Loucy (cell line): ENCODE data around the gene SORCS2.

Experiments used
- H2AFZ ChIP-seq: fragments of 200-600 bp; sonication (generic); 2 replicates; pipeline ENCODE4 v1.6.0; 2016; ENCODE audit warnings: antibody characterized with exemption, mild to moderate bottlenecking, low read length, moderate library complexity
- H3F3A ChIP-seq: fragments of 200-600 bp; 2 replicates; pipeline ENCODE4 v1.6.0; 2016; ENCODE audit warnings: antibody characterized with exemption, low read depth, mild to moderate bottlenecking
- H3K27me3 ChIP-seq: fragments of 200-600 bp; sonication (generic); 2 replicates; pipeline ENCODE4 v1.6.1; 2014; ENCODE audit warnings: low read length, mild to moderate bottlenecking; ENCODE audit not compliant: insufficient read depth, poor library complexity, severe bottlenecking
- H3K36me3 ChIP-seq: fragments of 200-600 bp; sonication (generic); 2 replicates; pipeline ENCODE4 v1.6.1; 2016; ENCODE audit warnings: low read length; ENCODE audit not compliant: insufficient read depth
- H3K4me1 ChIP-seq: fragments of 200-600 bp; sonication (generic); 2 replicates; pipeline ENCODE4 v1.5.1; 2014; ENCODE audit warnings: low read length, mild to moderate bottlenecking; ENCODE audit not compliant: insufficient read depth, poor library complexity, severe bottlenecking
- H3K4me2 ChIP-seq: fragments of 200-600 bp; sonication (generic); 2 replicates; pipeline ENCODE4 v1.6.0; 2014; ENCODE audit warnings: antibody characterized with exemption, low read length, low read depth, mild to moderate bottlenecking; ENCODE audit not compliant: poor library complexity, severe bottlenecking
- H3K4me3 ChIP-seq: fragments of 200-600 bp; sonication (generic); 2 replicates; pipeline ENCODE4 v1.5.1; 2014; ENCODE audit warnings: low read length, mild to moderate bottlenecking, mixed read lengths; ENCODE audit not compliant: poor library complexity, severe bottlenecking
- H3K79me2 ChIP-seq: fragments of 200-600 bp; sonication (generic); 2 replicates; pipeline ENCODE4 v1.6.1; 2014; ENCODE audit warnings: low read length; ENCODE audit not compliant: insufficient read depth
- H3K9ac ChIP-seq: fragments of 200-600 bp; sonication (generic); 2 replicates; pipeline ENCODE4 v1.6.0; 2014; ENCODE audit warnings: mild to moderate bottlenecking, low read depth, low read length, moderate library complexity; ENCODE audit not compliant: poor library complexity, severe bottlenecking
- H3K9me2 ChIP-seq: fragments of 200-600 bp; sonication (generic); replicated peaks from 2 replicates; pipeline ENCODE4 v1.6.1; 2016; ENCODE audit warnings: low read depth, low read length, mixed read lengths
- H3K9me3 ChIP-seq: fragments of 200-600 bp; sonication (generic); 2 replicates; pipeline ENCODE4 v1.6.1; 2014; ENCODE audit warnings: mild to moderate bottlenecking, antibody characterized with exemption, low read length, low read depth; ENCODE audit not compliant: insufficient read depth
- H4K20me1 ChIP-seq: fragments of 200-600 bp; sonication (generic); 2 replicates; pipeline ENCODE4 v1.6.0; 2014; ENCODE audit warnings: antibody characterized with exemption, low read length, mild to moderate bottlenecking; ENCODE audit not compliant: insufficient read depth, poor library complexity, severe bottlenecking
- EZH2phosphoT487 ChIP-seq: fragments of 200-600 bp; IDR thresholded peaks from 2 replicates; pipeline ENCODE4 v1.6.1; 2018; ENCODE audit warnings: antibody characterized with exemption, mild to moderate bottlenecking, moderate library complexity, borderline replicate concordance
- TF ChIP-seq, protein P1 (sequence below): fragments of 200-600 bp; sonication (generic); conservative IDR thresholded peaks from 2 replicates; pipeline ENCODE4 v1.5.1; 2014; ENCODE audit warnings: mild to moderate bottlenecking, antibody characterized with exemption, low read length

The SORCS2 gene

DNA sequence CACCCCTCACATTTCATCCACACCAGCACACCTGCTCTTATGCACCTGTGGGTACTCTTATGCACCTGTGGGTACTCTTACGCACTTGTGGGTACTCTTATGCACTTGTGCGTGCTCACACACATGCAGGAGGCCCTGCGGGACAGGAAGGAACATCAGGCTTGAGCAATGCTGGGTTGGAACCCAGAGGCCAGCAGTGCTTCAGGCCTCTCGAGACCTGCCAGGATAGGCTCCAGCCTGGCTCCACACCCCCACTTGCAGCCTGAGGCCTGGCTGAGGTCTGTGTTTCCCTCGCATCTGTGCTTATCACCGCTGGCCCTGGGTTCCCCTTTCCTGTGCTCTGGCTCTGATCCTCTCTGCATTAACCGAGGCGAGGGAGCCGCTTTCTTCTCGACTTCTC, 34.7 kb downstream of the SORCS2 start:
- H3K9me2 ChIP-seq, result no peaks in the 10 kb centered on the region
- no peaks in the 10 kb centered on the region for H3F3A ChIP-seq
- H3K79me2 ChIP-seq, result no peaks in the 10 kb centered on the region
- H3K9me3 ChIP-seq, result peaks cover 3% of the 10 kb centered on the region; the same call in 1 of the 2 replicates
- H3K36me3 ChIP-seq, result no peaks in the 10 kb centered on the region
- H2AFZ ChIP-seq, result no peak overlapping the region
- no peaks in the 10 kb centered on the region for H3K4me1 ChIP-seq
- H3K4me3 ChIP-seq, result no peak overlapping the region
- H3K4me2 ChIP-seq, result no peak overlapping the region
- H3K27me3 ChIP-seq, result no peaks in the 10 kb centered on the region
- H4K20me1 ChIP-seq, result no peaks in the 10 kb centered on the region
- H3K9ac ChIP-seq, result no peak overlapping the region
- TF ChIP-seq, protein P1, sequence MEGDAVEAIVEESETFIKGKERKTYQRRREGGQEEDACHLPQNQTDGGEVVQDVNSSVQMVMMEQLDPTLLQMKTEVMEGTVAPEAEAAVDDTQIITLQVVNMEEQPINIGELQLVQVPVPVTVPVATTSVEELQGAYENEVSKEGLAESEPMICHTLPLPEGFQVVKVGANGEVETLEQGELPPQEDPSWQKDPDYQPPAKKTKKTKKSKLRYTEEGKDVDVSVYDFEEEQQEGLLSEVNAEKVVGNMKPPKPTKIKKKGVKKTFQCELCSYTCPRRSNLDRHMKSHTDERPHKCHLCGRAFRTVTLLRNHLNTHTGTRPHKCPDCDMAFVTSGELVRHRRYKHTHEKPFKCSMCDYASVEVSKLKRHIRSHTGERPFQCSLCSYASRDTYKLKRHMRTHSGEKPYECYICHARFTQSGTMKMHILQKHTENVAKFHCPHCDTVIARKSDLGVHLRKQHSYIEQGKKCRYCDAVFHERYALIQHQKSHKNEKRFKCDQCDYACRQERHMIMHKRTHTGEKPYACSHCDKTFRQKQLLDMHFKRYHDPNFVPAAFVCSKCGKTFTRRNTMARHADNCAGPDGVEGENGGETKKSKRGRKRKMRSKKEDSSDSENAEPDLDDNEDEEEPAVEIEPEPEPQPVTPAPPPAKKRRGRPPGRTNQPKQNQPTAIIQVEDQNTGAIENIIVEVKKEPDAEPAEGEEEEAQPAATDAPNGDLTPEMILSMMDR, result no peak
- no peak for TF ChIP-seq EZH2phosphoT487

DNA sequence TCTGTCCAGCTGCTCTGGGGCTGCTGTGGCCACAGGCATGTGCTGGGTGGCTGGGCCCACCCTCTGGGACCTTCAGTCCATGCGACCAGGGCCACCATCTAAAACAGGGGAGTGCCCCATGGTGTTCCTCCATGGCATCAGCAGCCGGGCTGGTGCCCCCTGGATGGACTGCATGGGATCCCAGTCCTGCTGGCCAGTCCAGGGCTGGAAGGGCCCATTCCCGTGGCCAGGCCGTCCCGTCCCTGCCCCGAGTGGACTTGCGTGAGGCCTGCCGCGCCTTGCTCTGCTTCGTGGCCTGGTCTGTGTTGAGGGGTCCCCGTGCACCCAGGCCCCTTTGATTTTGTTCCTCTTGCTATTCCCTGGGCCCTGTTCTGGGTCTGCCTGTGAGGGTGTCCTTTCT, 36.4 kb downstream of the SORCS2 start:
- H3K4me2 ChIP-seq, result no peak overlapping the region
- TF ChIP-seq, protein P1, result no peak
- TF ChIP-seq EZH2phosphoT487, result no peak
- no peaks in the 10 kb centered on the region for H3K27me3 ChIP-seq
- H3K4me3 ChIP-seq, result no peak overlapping the region
- H3K4me1 ChIP-seq, result no peaks in the 10 kb centered on the region
- no peak overlapping the region for H2AFZ ChIP-seq
- H3K9me2 ChIP-seq, result no peaks in the 10 kb centered on the region
- no peaks in the 10 kb centered on the region for H3F3A ChIP-seq
- H3K79me2 ChIP-seq, result no peaks in the 10 kb centered on the region
- no peaks in the 10 kb centered on the region for H3K36me3 ChIP-seq
- peaks cover 3% of the 10 kb centered on the region; the same call in 1 of the 2 replicates for H3K9me3 ChIP-seq
- H4K20me1 ChIP-seq, result no peaks in the 10 kb centered on the region
- H3K9ac ChIP-seq, result no peak overlapping the region

DNA sequence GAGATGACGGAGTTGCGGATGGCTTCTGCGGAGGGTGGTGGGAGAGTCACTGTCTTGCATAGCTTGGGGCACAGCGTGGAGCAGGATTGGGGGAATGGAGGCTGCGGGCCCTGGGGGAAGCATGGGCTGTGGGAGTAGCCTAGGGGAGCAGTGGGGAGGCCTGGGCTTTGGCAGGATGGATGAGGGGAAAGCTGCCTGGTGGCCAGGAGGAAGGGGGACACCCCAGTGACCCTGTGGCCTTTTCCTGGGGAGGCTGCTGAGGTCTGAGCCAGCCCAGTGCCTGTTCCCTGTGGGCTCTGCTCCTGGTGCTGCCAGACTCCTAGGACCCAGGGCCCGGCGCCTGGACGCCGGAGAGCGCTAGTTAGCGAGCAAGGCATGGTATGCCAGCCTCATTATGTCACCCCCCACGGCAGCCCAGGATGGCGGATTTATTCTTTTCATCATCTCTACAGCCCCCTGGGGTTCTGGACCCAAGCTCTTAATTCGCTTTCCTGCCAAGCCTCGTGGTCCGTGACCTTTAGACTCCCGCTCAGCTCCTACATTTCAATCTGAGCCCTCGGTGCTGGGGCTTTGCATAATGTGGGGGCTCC, 39.8 kb downstream of the SORCS2 start:
- no peaks in the 10 kb centered on the region for H3K27me3 ChIP-seq

More for the DNA sequence above, 39.8 kb downstream of the SORCS2 start:
- Histone ChIP-seq H3K9me2 (no peaks in the 10 kb centered on the region), H3K4me2 (no peak overlapping the region), H3K4me1 (no peaks in the 10 kb centered on the region), H3K79me2 (no peaks in the 10 kb centered on the region), H4K20me1 (no peaks in the 10 kb centered on the region), H3K4me3 (no peak overlapping the region), H3K9me3 (peaks cover 3% of the 10 kb centered on the region; the same call in 1 of the 2 replicates), H3F3A (no peaks in the 10 kb centered on the region), H3K36me3 (no peaks in the 10 kb centered on the region), H3K9ac (no peak overlapping the region), H2AFZ (no peak overlapping the region)
- TF ChIP-seq, protein P1, result no peak
- no peak for TF ChIP-seq EZH2phosphoT487
